Activated CD8-positive, alpha-beta T cell treated with anti-CD3 and anti-CD28 coated beads, Interleukin-2, amount 10 ng/mL, durations not matched to agents 7 days and 5 days (primary cell): ENCODE measurements around the gene MRPS2. TPM values are rescaled to one million over a fixed set of nuclear protein-coding genes. Genes with fewer than 3 reads are reported as not detected.
A peak's percentile ranks its signal among the peaks of the same experiment; 100 is the strongest.
"Not testable (repeated sequence)": the region's sequence is repeated elsewhere in the genome, so short reads cannot be mapped to it uniquely, and the experiment has no call there.

Experiments
- ATAC-seq: fragments of 150-1000 bp; cut with Tn5 transposase; one replicate; pipeline ENCODE4 v1.10.0; 2021; ENCODE audit warnings: moderate library complexity
- CTCF ChIA-PET: fragments of 350-600 bp; sonication (Branson Sonifier 250); formaldehyde crosslinking; loops from one replicate; lab custom pipeline; 2021; ENCODE audit warnings: antibody characterized with exemption; lab: Charles Lee
- POLR2A ChIA-PET: fragments of 350-600 bp; sonication (Branson Sonifier 250); formaldehyde crosslinking; loops from one replicate; lab custom pipeline; 2021; ENCODE audit warnings: antibody characterized with exemption; lab: Charles Lee
- DNase-seq: peaks from one replicate; pipeline ENCODE4 v3.0.0-alpha.2; 2020
- H3K27ac Mint-ChIP-seq: one replicate; pipeline ENCODE4 v1.8.0; 2021; ENCODE audit warnings: mild to moderate bottlenecking, mixed read lengths
- H3K27me3 Mint-ChIP-seq: one replicate; pipeline ENCODE4 v1.8.0; 2021; ENCODE audit warnings: low read depth, mixed read lengths
- H3K36me3 Mint-ChIP-seq: one replicate; pipeline ENCODE4 v1.8.0; 2021; ENCODE audit warnings: low read depth, mixed read lengths
- H3K4me1 Mint-ChIP-seq: one replicate; pipeline ENCODE4 v1.8.0; 2021; ENCODE audit warnings: low read depth, mixed read lengths
- H3K4me3 Mint-ChIP-seq: one replicate; pipeline ENCODE4 v1.8.0; 2021; ENCODE audit warnings: mild to moderate bottlenecking, mixed read lengths
- H3K9me3 Mint-ChIP-seq: one replicate; pipeline ENCODE4 v1.8.0; 2022; ENCODE audit warnings: mixed read lengths; ENCODE audit not compliant: insufficient read depth
- total RNA-seq, 2 experiments: library from RNA; stranded (reverse); gene quantifications; one replicate each; pipeline ENCODE4 v1.2.3, GENCODE V29; 2021

Gene MRPS2
- 10 to 100 TPM; 28.4 to 32.9 TPM for total RNA-seq

DNA sequence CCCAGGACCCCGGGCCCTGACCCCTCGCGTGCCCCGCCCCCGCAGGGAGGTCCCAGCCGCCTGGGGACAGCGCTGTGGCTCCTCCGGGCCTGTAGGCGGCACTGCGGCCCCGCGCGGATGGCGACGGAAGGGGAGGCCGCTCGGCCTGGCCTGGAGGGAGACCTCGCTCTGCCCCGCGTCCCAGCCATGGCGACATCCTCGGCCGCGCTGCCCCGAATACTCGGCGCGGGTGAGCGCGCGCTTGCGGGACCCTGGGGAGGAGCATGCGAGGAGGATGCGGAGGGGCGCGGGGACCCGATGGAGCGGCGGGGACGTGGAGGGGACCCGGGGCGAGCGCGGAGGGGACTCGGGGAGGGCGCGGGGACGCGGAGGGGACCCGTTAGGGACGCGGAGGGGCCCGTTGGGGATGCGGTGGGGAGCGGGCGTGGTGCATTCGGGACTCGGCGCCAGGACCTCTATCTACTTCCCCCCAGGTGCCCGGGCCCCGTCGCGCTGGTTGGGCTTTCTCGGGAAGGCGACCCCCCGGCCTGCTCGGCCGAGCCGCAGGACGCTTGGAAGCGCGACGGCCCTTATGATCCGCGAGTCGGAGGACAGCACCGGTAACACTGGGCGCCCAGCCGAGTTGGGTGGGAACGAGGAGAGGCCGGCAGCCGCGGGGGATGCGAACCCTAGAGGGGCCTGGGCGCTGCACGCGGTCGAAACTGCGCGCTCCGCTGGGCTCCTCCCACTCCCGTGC lies at the start of gene MRPS2:
MRPS2 (plus strand) TSS at position 158 of the 736 bp plus-strand sequence; CDS start at position 187, 29 bp downstream.
- CTCF ChIA-PET = no interaction called here
- ATAC-seq = peak; percentile 95
- H3K27ac Mint-ChIP-seq = peak within 1 kb of the TSS; percentile 93

GRCh38 chr9:135450956-135451355 lies 49.5 kb upstream of the MRPS2 start:
- ChIA-PET POLR2A (no interaction called here), CTCF (no interaction called here)
- ATAC-seq (no peak), DNase-seq (no peak)
- Mint-ChIP-seq H3K4me1 (no peaks in the 10 kb centered on the region), H3K4me3 (no peak overlapping the region), H3K27me3 (no peaks in the 10 kb centered on the region), H3K9me3 (no peaks in the 10 kb centered on the region), H3K36me3 (no peaks in the 10 kb centered on the region), H3K27ac (no peak overlapping the region)

More for the DNA sequence above, at the start of gene MRPS2:
- H3K4me3 Mint-ChIP-seq = peak within 1 kb of the TSS; percentile 88
- POLR2A ChIA-PET = no interaction called here
- H3K4me1 Mint-ChIP-seq = peaks cover 18% of the 10 kb centered on the region
- H3K36me3 Mint-ChIP-seq = peaks cover 14% of the 10 kb centered on the region
- H3K27me3 Mint-ChIP-seq = peaks cover 3% of the 10 kb centered on the region
- peak; percentile 87 for DNase-seq
- no peaks in the 10 kb centered on the region for H3K9me3 Mint-ChIP-seq

DNA sequence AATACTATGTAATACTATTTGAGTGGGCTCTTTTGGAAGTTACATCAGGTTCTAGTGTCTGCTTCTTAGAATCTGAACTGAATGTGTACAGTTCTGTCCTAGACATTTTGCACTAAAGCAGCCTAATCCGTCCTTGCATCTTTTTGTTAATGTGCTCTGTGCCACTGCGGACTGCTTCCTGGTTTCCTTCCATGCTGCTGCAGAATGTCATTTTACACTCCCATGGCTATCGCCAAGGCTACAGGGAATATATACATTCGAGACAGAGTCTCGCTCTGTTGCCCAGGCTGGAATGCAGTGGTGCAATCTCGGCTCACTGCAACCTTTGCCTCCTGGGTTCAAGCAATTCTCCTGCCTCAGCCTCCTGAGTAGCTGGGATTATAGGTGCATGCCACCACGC lies 48.6 kb upstream of the MRPS2 start:
- DNase-seq, POLR2A ChIA-PET, H3K36me3 Mint-ChIP-seq, H3K27ac Mint-ChIP-seq, H3K4me1 Mint-ChIP-seq, H3K4me3 Mint-ChIP-seq, H3K27me3 Mint-ChIP-seq, CTCF ChIA-PET, ATAC-seq, H3K9me3 Mint-ChIP-seq: not testable (repeated sequence)

GRCh38 chr9:135454737-135455136 lies 45.7 kb upstream of the MRPS2 start:
- ChIA-PET CTCF (no interaction called here), POLR2A (no interaction called here)
- ATAC-seq = no peak
- Mint-ChIP-seq H3K36me3 (no peaks in the 10 kb centered on the region), H3K27ac (no peak overlapping the region), H3K4me1 (no peaks in the 10 kb centered on the region), H3K4me3 (no peak overlapping the region), H3K27me3 (no peaks in the 10 kb centered on the region), H3K9me3 (no peaks in the 10 kb centered on the region)
- no peak for DNase-seq

DNA sequence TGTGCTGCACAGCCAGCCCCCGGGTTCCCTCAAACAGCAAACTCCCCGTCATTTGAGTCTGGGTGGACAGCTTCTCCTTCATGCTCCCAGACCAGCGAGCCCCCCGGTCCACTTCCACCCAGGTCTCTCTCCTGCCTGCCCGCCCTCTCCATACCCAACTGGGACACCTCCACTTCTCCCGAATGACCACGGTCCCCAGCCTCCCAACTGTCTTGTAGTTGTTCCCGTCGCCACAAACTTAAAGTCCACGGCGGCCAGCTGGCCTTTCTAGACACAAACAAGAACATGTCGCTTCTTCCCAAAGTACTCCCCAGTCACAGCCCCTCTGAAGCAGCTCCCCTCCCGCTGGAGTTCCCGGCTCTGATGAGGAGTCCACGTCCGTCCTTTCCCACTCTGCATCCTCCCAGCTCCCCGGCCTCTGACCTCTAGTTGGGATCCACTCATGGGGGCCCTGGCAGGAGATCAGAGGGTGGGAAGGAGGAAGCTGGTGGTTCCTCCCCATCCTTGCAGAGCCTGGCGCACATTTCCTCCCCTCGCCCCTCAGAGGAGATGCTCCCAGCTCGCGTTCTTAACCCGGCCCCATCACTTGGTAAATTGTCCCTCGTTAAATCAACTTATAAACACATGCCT lies 45.0 kb upstream of the MRPS2 start:
- H3K36me3 Mint-ChIP-seq = no peaks in the 10 kb centered on the region
- ATAC-seq (no peak), DNase-seq (no peak)
- no peak overlapping the region for H3K4me3 Mint-ChIP-seq
- H3K9me3 Mint-ChIP-seq = no peaks in the 10 kb centered on the region
- ChIA-PET POLR2A (no interaction called here), CTCF (no interaction called here)
- no peaks in the 10 kb centered on the region for H3K27me3 Mint-ChIP-seq
- H3K4me1 Mint-ChIP-seq = no peaks in the 10 kb centered on the region
- no peak overlapping the region for H3K27ac Mint-ChIP-seq

- H3K36me3 Mint-ChIP-seq = no peaks in the 10 kb centered on the region
- H3K27me3 Mint-ChIP-seq = no peaks in the 10 kb centered on the region
- H3K9me3 Mint-ChIP-seq = no peaks in the 10 kb centered on the region
- POLR2A ChIA-PET = no interaction called here
- no peaks in the 10 kb centered on the region for H3K4me1 Mint-ChIP-seq
- DNase-seq (no peak), ATAC-seq (no peak)
- no peak overlapping the region for H3K27ac Mint-ChIP-seq
- CTCF ChIA-PET = no interaction called here
- no peak overlapping the region for H3K4me3 Mint-ChIP-seq
Measured at GRCh38 chr9:135456436-135457104, 43.9 kb upstream of the MRPS2 start.

DNA sequence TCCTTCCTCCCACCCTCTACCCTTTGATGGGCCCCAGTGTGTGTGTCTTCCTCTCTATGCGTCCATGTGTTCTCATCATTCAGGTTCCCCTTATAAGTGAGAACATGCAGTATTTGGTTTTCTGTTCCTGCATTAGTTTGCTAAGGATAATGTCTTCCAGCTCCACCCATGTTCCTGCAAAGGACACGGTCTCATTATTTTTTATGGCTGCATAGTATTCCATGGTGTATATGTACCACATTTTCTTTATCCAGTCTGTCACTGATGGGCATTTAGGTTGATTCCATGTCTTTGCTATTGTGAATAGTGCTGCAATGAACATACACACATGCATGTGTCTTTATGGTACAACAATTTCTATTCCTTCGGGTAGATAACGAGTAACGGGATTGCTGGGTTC lies 42.0 kb upstream of the MRPS2 start:
- H3K27me3 Mint-ChIP-seq, H3K4me1 Mint-ChIP-seq, ATAC-seq, H3K27ac Mint-ChIP-seq, DNase-seq, CTCF ChIA-PET, H3K36me3 Mint-ChIP-seq, H3K4me3 Mint-ChIP-seq, H3K9me3 Mint-ChIP-seq, POLR2A ChIA-PET: not testable (repeated sequence)

GRCh38 chr9:135461936-135462335 lies 38.5 kb upstream of the MRPS2 start:
- H3K9me3 Mint-ChIP-seq = no peaks in the 10 kb centered on the region

DNA sequence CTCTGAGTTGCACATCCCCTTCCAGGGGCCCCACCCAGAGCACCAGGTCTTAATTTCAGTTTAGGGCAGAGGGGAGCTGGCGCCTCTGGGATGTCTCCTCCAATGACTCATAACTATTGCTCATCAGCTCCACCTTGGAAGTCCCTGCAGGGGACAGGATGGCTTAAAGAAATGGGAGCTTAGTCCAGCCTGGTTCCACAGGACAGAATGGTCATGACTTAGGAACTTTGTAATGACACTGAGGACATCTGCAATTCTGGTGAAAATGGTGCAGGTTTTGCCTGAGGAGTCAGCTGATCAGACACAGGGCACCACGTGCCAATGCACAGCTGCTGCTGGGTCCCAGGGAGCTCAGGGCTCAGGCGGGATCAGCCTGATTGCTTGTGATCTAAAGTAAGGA lies 37.3 kb upstream of the MRPS2 start:
- Mint-ChIP-seq H3K27me3 (peaks cover 5% of the 10 kb centered on the region), H3K4me3 (no peak overlapping the region), H3K4me1 (no peaks in the 10 kb centered on the region), H3K27ac (no peak overlapping the region), H3K9me3 (no peaks in the 10 kb centered on the region), H3K36me3 (no peaks in the 10 kb centered on the region)
- ATAC-seq (no peak), DNase-seq (no peak)
- ChIA-PET CTCF (no interaction called here), POLR2A (no interaction called here)

More at GRCh38 chr9:135461936-135462335, 38.5 kb upstream of the MRPS2 start:
- ChIA-PET POLR2A (no interaction called here), CTCF (no interaction called here)
- no peak overlapping the region for H3K4me3 Mint-ChIP-seq
- ATAC-seq (no peak), DNase-seq (no peak)
- H3K36me3 Mint-ChIP-seq = no peaks in the 10 kb centered on the region
- no peaks in the 10 kb centered on the region for H3K4me1 Mint-ChIP-seq
- no peak overlapping the region for H3K27ac Mint-ChIP-seq
- peaks cover 2% of the 10 kb centered on the region for H3K27me3 Mint-ChIP-seq

GRCh38 chr9:135464181-135464580 lies 36.3 kb upstream of the MRPS2 start:
- ATAC-seq = no peak
- no peaks in the 10 kb centered on the region for H3K9me3 Mint-ChIP-seq
- POLR2A ChIA-PET = no interaction called here
- H3K4me1 Mint-ChIP-seq = peaks cover 3% of the 10 kb centered on the region
- no peak overlapping the region for H3K4me3 Mint-ChIP-seq
- H3K27ac Mint-ChIP-seq = no peak overlapping the region
- peaks cover 8% of the 10 kb centered on the region for H3K27me3 Mint-ChIP-seq
- CTCF ChIA-PET = no interaction called here
- DNase-seq = no peak
- no peaks in the 10 kb centered on the region for H3K36me3 Mint-ChIP-seq

DNA sequence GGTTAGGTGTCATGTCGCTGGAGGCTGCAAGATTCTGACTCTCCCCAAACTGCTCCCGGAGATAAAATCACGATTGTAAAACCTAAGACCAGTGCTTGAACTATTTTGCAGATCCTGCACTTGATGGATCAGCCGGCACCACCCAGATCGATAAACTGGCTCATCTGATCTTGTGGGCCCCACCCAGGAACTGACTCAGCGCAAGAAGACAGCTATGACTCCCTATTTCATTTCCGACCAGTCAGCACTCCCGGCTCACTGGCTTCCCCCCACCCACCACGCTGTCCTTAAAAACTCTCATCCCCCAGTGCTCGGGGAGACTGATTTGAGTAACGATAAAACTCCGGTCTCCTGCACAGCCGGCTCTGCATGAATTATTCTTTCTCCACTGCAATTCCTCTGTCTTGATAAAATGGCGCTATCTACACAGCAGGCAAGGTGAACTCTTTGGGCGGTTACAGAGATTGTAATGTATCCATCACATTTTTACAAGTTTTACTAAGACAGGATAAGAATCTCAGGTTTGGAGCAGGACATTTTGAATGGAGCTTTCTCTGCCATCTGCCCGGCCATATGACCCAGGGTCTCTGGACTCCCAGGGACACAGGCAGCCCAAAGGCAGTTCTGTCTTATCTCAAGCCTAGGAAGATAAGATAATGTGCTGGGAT lies 31.5 kb upstream of the MRPS2 start:
- POLR2A ChIA-PET = no interaction called here
- H3K9me3 Mint-ChIP-seq = no peaks in the 10 kb centered on the region
- H3K4me3 Mint-ChIP-seq = no peak overlapping the region
- H3K36me3 Mint-ChIP-seq = no peaks in the 10 kb centered on the region
- CTCF ChIA-PET = no interaction called here
- peaks cover 3% of the 10 kb centered on the region for H3K4me1 Mint-ChIP-seq
- H3K27ac Mint-ChIP-seq = no peak overlapping the region
- DNase-seq (peak; percentile 43), ATAC-seq (no peak)
- peaks cover 9% of the 10 kb centered on the region for H3K27me3 Mint-ChIP-seq
